HUES6 (cell line): ENCODE data around the gene MDFI.

Experiments
- H3K27ac ChIP-seq: 2 replicates; pipeline ENCODE4 v1.7.0; 2013; ENCODE audit warnings: low read depth, mild to moderate bottlenecking, low read length, inconsistent platforms
- H3K27me3 ChIP-seq: 2 replicates; pipeline ENCODE4 v1.6.1; 2013; ENCODE audit warnings: low read length; ENCODE audit not compliant: control insufficient read depth, insufficient read depth
- H3K36me3 ChIP-seq: 2 replicates; pipeline ENCODE4 v1.6.1; 2013; ENCODE audit warnings: low read length; ENCODE audit not compliant: control insufficient read depth, insufficient read depth
- H3K4me1 ChIP-seq: 2 replicates; pipeline ENCODE4 v1.6.1; 2013; ENCODE audit warnings: low read length; ENCODE audit not compliant: control insufficient read depth, insufficient read depth
- H3K4me3 ChIP-seq: 2 replicates; pipeline ENCODE4 v1.5.1; 2013; ENCODE audit warnings: low read depth, low read length
- H3K9ac ChIP-seq: one replicate; pipeline ENCODE4 v1.6.1; 2013; ENCODE audit warnings: mild to moderate bottlenecking, low read length
- H3K9me3 ChIP-seq: 2 replicates; pipeline ENCODE4 v1.6.1; 2013; ENCODE audit warnings: low read depth, low read length; ENCODE audit not compliant: control insufficient read depth, insufficient read depth

Gene MDFI

DNA sequence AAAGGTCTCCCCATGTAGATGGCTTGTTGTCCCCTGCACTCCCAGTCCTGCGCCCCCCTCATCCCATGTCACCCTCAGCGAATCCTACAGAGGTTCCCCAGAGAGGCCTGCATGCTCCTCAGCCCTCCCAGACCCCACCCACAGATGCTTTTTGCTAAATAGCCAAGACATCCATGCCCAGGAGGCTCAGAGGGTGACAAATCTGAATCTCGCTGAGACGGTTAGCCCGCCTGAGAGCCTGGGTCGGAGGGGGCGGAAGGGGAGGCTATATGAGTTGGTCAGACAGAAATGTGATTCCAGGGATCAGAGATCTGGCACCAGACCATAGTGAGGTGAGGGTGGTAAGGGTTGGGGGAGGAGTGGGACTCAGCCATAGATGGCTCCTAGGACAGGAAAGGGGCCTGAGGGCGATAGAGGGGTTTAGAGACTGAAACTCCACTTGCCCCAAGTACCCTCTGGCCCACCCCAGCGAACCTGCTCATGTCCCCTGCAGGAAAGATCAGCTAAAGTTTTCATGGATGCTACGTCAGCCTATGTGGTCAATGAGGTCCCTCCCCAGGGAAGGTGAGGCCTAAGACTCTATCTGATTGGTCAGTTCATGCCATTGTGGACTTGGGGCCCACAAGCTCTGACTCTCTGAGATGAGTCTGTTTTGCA, 63.9 kb downstream of the MDFI start:
- Histone ChIP-seq H3K27me3 (no peaks in the 10 kb centered on the region), H3K4me1 (peaks cover 24% of the 10 kb centered on the region), H3K9me3 (no peaks in the 10 kb centered on the region), H3K36me3 (no peaks in the 10 kb centered on the region), H3K4me3 (no peak overlapping the region), H3K27ac (no peak overlapping the region), H3K9ac (no peak overlapping the region)

DNA sequence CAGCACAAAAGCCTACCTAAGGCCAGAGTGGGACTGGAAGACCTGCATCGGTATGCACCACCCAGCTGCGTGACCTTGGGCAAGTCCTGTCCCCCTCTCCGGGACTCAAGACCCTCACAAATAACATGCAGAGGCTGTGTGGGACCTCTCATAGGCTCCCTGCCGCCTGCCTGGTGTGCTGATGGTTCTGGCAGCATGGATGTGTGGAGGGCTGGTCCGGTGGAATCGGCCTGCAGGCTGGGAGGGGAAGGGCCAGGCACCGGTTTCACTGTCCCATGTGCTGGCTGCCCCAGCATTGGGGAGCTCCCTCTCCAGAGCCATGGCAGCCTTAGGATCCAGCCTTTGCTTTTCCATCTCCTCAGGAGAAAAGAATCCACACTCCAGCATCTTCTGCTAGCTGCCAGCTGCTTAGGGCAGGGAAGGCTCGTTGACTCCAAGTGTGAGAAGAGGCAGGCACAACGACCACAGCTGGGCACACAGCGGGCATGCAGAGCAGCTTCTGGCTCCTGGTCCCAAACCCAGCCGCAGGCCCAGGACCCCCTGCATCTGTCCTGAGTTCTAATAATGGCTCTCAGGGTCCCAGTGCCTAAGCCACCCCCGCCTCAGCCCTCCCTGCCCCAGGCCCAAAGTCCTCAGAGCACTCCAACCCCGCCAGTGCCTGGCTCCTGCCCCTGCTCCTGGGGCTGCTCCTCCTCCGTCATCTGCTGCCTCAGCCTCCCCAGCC, 64.7 kb downstream of the MDFI start:
- Histone ChIP-seq H3K4me3 (no peak overlapping the region), H3K27ac (no peak overlapping the region), H3K9ac (no peak overlapping the region)

More for the DNA sequence above, 64.7 kb downstream of the MDFI start:
- no peaks in the 10 kb centered on the region for H3K9me3 ChIP-seq
- no peaks in the 10 kb centered on the region for H3K36me3 ChIP-seq
- H3K4me1 ChIP-seq: peaks cover 24% of the 10 kb centered on the region
- H3K27me3 ChIP-seq: no peaks in the 10 kb centered on the region
